ENCODE data around the gene ADNP.

The ADNP gene

DNA sequence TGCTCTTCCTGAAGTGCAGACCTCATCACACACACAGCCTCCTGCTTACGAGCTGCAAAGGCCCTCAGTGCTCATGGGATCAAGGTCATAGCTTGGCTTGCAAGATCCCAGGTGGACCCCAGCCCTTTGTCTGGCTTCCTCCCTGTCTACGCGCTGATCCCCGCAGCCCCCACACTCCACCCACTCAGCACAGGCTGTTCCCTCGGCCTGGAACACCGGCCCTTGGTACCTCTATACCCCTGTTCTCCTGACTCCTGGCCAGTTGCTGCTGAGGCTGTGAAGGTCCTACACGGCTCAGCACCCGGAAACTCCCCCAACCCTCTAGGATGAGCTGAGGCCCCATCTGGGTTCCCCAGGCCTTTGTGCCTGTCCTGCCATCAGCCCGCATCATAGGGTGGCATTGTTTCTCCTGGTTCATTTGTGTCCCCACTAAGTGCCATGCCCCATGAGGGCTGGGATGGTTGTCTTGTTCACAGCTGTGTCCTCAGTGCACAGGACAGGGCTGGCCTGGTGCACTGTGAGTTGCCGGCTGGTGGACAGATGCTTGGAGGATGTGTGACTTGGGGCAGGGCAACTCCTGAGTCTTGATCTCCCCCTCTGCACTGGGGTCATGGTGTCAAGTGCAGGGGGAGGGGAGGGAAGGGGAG lies 57.0 kb downstream of the ADNP start:
- DNase-seq (ENCODE audit: low read depth in 3 of 3, low spot score in 1 of 3) = no peak

DNA sequence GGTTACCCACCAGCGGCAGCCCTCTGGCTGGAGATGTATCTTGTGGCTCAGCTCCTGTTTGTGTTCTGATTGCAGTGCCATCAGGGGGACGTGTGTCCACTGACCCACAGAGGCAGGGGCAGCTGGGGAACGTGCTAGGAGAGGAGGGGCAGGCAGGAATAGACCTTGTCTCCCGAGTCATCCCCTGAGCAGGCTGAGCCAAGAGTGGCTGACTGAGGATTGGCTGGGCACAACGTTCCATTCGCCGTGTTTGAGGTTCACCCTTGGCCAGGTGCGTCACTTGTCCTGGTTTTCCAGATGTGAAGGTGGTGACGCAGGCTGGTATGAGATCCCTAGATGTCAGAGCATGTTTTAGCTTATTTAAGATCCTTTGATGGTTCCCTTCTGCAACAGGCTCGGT lies 57.7 kb downstream of the ADNP start:
- no peak for DNase-seq (ENCODE audit: low read depth in 3 of 3, low spot score in 1 of 3)

DNA sequence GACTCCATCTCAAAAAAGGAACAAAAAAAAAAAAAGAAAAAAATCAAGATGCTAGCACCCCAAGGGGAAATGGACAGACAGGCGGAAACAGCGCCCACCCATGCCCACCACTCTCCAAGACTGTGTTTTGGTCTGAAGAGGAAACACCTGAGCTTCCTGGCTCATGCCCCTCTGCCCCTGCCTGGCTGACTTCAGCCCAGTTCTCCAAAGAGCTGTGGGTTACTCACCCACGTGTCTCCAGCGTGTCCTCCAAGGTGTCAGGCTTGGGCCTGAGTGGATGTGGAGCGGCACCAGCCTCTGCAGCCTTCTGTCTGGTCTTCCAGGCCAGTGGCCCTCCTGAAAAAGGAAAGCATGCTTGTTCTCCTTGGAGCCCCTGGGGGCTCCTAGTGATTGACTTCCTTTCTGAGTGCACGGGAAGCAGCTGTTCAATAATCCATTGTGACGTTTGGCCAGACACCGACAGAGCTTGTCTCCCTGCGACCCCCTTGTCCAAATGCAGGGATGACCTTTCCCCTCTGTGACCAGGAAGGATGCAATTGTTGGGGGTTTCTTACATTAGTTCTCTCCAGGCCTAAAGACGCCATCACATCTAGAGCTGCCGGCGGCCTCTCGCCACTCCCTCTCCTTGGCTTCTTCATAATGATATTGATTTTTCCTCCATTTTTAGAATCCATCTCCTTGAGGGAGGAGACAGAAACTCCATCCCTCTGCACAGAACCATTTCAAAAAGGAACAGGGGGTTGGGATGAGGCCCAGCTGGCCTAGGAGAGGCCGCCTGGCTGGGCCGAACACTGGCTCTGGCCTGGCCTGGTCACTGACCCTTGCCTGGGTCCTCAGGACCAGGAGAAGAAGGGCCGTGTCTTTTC lies 58.4 kb downstream of the ADNP start:
- no peak for DNase-seq (ENCODE audit: low read depth in 3 of 3, low spot score in 1 of 3)

DNA sequence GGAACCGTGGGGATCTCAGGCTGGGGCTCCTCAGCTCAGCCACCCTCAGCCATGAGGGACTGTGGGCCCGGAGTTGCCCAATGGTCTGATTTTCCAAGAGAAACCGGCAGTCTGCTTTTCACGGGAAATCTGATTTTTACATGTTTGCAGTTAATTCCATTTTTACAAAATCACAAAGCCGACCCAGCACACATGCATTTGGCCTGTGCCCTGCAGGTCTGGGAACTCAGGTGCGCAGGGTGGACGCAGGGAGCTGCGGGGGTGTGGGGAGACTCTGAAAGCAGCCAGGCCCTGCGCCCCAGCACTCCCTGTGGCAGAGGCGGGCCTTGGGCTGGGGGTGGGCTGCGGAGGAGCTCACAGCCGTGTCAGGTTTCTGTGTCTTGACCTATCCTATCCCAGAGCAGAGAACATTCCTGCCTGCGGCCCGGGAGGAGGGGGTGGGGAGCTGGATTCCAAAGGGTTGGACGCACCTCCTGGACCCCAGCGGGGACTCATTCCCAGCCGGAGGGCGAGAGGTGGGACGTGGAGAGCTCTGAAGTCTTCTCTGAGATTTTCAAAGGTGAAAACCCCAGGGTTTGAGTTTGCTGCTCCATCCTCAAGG lies 60.6 kb downstream of the ADNP start:
- DNase-seq (ENCODE audit: low read depth in 3 of 3, low spot score in 1 of 3) = no peak

DNA sequence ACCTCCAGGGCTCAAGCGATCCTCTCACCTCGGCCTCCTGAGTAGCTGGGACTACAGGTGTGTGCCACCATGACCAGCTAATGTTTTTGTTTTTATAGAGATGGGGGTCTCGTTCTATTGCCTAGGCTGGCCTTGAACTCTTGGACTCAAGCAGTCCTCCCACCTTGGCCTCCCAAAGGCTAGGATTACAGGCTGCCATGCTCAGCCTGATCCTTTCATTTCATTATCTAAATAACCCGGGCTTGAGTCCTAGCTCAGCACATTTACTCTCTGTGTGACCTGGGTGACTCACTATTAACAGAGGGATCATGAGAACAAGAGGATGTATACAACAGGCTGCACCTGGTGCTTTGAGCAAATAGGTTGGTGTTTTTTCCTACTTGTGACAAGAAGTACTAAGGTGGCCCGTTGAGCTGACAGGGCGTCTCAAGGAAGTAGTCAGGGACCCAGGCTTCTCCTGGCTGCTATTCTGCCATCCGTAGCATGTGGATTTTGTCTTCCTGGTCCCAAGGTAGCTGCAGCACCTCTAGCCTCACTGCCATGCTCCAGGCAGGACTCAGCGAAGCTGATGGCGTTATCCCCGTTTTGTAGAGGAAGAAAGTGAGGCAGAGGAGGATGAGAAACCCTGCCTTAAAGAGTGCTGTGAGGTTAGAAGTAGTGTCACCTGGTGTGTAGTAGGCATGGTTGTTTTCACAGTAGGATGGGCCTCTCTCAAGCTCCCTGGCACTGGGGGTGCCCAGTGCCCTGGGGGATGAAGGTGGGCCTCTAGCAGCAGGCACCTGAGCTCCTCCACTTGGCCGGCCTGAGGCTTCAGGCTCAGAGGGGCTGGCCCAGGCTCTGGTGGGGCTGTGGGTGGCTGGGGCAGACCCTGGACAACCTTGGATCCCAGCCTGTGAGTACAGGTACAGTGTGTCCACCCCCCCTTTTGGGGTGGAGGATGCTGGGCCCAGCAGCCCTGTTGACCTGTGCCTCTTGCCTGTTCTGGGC lies 62.4 kb downstream of the ADNP start:
- DNase-seq (ENCODE audit: low read depth in 3 of 3, low spot score in 1 of 3) = no peak

DNA sequence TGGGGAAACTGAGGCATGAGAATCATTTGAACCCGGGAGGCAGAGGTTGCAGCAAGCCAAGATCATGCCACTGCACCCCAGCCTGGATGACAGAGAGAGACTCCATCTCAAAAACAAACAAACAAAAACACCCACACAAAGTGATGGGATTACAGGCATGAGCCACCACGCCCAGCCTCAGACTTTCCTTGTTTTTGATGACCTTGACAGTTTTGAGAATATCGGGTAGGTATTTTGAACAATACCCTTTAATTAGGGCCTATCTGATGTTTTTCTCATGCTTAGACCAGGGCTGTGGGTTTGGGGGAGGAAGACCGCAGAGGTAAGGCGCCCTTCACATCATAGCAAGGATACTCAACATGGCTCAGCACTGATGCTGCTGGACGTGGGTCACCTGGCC lies 63.4 kb downstream of the ADNP start:
- no peak for DNase-seq (ENCODE audit: low read depth in 3 of 3, low spot score in 1 of 3)

DNA sequence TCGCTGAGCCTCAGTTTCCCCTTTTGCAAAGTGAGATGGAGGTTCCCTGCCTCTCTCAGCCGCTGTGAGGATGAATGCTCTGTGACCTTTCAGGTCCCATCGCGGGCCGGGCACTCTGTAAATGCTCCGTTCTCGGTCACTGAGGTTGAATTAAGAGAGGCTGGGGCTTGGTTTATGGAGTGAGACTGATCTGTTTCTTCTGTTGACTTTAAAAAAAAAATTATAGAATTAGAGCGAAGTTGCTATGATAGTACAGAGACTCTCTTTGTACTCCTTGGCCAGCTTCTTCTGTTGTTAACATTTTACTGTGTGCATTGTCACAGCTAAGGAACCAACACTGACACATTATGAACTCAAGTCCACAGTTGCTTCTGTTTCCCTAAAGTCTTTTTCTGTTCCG lies 64.4 kb downstream of the ADNP start:
- DNase-seq (ENCODE audit: low read depth in 3 of 3, low spot score in 1 of 3) = no peak

DNA sequence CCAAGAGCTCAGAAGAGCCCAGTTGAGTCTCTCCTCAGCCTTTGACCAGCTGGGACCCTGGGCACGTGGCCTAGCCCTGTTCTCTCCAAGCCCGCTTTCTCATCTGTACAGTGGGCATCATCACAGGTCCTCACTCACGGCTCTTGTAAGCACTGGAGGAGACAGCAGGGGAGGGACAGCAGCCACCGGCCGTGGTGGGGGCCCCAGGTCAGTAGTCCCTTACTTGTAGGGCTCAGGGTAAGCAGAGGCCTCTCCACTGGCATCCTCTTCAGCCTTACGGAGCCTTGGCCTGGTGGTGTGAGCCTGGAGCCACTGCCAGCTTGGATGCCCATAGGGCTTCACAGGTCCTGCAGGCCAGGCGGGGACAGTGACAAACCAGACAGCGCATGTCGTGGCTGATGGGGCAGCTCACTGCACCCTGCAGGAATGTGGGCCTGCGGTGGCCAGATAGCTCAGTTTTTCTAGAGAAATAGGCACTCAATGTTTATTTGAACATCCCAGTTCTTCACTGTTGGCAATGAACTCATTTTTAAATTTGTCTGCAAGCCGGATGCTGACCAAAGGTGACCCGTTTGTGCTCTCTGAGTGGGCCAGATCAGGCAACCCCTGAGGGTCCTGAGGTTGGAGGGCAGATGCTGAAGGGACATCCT lies 65.1 kb downstream of the ADNP start:
- no peak for DNase-seq (ENCODE audit: low read depth in 3 of 3, low spot score in 1 of 3)

DNA sequence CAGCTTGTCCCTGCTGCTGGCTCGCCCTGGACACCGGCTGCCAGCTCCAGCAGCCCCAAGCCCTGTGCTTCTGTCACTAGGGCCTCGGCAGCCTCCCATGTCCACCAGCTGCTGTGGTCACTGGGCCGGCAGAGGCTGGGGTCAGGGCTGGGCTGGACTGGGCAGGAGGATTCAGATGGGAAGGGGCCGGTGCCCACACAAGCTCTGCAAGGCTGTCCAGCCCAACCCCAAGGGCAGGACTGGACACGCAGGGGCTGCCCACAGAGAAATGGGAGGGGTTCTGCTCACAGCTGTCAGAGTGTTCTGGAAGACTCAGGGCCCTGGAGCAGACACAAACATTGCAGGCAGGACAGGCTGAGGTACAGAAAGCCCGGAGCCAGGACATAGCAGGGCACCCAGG lies 65.6 kb downstream of the ADNP start:
- no peak for DNase-seq (ENCODE audit: low read depth in 3 of 3, low spot score in 1 of 3)

DNA sequence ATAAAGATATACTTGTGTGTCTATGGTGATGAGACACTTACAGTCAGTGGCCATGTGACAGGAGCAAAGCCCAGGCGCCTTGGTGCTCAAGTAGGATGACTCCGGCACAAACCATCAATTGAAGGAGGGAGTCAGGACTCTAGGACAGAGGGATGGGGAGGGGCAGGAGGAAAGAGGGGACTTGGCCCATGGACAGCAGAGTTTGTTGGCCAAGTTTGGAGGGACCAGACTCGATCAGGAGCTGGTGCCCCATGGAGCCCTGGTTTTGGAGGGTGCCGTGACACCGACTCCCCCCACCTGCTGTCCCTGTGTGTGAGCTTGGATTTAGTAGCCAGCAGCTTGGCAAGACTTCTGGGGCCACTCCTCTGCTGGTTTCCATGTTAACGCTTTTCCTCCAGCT lies 66.1 kb downstream of the ADNP start:
- DNase-seq (ENCODE audit: low read depth in 3 of 3, low spot score in 1 of 3) = no peak

DNA sequence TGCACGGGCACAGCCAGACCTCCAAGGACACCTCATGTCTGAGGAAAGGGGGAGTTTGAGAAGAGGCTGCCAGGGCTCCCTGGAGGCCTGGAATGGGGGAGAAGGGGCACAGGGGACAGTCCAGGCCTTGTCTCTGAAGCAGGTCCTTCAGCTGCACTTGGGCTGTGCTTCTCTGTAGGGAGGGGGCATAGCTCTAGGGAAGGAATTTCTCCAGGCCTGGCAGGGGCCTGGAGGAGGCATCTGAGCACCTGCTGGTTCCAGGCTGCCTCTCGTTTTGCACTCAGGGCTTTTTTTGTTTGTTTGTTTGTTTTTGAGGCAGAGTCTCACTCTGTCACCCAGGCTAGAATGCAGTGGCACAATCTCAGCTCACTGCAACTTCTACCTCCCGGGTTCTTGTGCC lies 68.7 kb downstream of the ADNP start:
- DNase-seq (ENCODE audit: low read depth in 3 of 3, low spot score in 1 of 3) = no peak

DNA sequence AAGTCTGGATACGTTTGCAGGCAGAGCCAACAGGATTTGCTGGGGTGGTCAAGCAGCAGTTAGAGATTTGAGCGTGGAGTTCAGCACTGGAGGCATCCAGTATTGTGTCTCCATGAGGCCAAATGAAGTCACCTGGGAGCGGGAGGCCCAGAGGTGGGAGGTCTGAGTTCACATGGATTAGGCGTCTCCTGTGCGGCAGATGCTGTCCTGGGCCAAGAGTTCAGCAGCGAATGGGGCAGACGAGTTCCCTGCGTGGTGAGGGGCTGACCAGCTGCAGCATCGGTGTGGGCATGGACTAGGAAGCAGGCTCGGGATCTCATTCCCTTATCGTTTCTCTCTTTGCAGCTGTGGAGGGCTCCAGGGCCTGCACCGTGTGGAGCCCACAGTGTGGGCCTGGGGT lies 70.2 kb downstream of the ADNP start:
- DNase-seq (ENCODE audit: low read depth in 3 of 3, low spot score in 1 of 3) = no peak

DNA sequence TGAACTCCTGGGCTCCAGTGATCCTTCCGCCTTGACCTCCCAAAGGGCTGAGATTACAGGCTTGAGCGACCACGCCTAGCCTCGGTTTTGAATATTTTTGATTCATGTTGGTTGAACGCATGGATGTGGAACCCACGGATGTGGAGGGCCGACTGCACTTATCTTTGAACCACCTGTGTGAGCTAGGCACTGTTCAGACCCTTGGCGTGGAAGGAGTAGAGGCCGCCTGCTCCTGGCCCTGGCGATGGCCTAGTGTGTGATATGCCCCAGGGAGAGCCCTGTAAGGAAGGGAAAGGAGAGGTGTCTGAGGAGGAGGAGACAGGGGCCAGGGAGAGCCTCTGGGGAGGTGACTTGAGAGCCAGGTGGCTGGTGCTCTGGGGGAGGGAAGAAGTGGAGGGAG lies 72.1 kb downstream of the ADNP start:
- DNase-seq (ENCODE audit: low read depth in 3 of 3, low spot score in 1 of 3) = no peak

DNA sequence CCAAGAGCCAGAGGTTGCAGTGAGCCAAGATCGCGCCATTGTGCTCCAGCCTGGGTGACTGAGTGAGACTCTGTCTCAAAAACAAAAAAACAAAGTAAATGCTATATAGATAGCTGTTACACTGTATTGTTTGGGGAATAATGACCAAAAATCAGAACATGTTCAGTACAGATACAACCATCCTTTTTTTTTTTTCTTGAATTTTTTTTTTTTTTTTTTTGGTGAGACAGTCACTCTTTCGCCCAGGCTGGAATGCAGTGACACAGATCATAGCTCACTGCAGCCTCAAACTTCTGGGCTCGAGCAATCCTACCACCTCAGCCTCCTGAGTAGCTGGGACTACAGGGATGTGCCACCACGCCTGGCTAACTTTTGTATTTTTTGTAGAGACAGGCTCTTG lies 72.7 kb downstream of the ADNP start:
- no peak for DNase-seq (ENCODE audit: low read depth in 3 of 3, low spot score in 1 of 3)

DNA sequence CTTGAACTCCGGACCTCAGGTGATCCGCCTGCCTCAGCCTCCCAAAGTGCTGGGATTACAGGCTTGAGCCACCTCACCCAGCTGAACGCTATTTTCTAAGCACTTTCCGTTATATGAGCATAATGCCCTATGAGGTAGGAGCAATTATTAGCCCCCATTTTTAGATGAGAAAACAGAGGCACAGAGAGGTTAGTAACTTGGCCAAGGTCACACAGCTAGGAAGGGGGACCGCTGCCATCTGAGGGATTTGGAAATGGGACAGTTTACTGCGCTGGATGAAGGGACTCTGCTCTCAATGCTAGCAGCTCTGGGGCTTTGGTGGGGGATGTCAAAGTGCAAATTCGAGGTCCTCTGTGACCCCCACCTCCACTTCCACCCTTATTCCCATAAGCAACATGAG lies 73.9 kb downstream of the ADNP start:
- DNase-seq (ENCODE audit: low read depth in 3 of 3, low spot score in 1 of 3) = no peak

DNA sequence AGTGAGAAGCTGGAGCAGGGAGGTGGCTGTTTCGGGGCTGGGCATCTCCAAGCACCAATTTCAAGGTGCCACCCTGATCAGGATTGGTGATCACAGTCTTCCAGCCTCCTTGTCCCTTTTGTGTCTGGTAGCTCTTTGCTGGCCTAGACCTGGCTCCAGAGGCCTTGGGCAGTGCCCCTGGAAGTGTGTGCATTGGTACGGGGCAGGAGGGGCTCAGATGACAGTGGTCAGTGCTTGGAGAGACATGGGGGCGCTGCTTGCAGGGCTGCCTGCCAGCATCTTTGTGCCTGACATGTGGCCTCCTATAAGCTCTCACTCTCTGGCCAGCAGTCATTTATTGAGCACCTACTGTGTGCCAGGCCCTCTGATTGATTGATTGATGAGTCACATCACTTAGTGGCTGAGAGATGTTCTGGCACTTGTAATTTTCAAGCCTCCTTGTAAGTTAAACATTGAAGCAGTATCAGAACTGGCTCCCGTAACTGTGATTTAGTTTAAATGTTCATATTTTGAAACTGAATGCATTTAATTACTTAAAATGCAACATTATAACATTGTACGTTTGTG lies 74.7 kb downstream of the ADNP start:
- no peak for DNase-seq (ENCODE audit: low read depth in 3 of 3, low spot score in 1 of 3)

DNA sequence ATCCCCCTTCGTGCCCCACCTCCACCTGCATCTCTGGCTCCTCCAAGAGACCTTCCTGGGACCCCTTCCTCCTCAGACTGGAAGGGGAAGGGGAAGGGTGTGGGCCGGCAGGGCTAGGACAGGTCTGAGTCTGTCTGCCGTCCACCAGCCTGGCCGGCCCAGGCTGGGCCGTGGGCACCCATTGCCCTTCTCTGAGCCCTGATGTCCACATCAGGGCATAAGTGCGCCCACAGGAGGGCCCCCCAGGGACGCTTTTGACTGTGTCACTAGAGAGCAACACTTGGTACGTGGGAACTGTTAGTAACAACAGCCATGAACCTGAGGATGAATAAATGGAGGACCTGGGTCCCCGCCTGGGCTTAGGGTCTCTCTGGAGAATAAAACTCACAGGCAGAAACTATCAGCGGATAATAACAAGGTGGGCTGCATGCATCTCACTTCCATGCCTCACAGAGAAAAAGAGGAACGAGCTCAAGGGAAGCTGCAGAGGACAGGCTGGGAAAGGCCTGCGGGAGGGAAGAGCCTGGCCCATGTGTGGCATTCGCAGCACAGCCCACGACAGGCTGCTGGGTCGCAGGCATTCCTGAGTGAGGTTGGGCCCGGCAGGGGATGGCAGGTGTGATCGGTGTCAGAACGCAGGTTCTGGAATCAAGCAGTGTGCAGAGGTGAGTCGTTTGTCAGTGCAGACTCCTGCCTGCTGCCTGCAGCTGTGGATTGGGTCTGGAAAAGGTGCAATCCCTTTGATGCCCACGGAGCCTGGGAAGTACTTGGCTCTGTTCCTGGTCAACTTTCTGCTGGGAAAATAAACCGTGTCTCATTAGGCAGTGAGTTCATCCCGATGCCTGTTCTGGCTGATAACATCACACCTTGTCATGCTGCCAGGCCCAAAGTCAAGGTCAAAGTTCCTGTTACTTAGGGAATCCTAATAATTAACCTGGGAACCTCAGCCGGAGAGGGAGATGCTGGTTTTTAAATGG lies 75.5 kb downstream of the ADNP start:
- DNase-seq (ENCODE audit: low read depth in 3 of 3, low spot score in 1 of 3) = no peak

DNA sequence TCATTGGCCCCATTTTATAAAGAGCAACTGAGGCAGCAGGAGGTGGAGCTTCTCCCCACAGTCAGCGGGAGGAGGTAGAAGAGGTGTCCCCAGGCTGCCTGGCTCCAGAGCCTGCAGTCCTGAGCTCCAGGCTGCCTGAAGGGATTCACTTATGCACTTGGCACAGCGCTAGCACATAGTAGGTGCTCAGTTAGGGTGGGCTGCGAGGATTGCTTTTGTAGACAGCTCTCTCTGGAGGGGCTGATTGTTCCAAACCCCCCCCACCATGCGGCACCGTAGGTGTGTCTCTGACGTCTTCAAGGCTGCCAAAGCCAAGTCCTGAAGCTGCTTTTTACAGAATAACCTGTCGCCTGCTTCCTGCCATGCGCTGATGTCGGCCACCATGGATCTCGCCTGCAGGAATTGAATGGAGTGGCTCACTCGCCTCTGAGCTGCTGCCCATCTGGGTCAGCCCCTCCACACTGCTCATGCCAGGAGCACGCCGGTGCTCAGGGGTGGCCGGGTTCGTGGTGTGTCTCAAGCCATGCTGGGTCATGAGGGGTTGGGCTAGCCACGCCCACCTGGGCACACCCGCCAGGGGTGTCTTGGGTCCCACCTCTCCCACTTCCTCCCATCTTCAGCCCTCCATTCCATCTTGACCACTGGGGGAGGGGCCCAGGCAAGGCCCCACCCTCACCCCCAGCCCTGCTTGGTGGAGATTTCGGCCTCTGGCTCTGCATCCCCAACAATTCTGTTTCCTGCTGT lies 76.6 kb downstream of the ADNP start:
- no peak for DNase-seq (ENCODE audit: low read depth in 3 of 3, low spot score in 1 of 3)

DNA sequence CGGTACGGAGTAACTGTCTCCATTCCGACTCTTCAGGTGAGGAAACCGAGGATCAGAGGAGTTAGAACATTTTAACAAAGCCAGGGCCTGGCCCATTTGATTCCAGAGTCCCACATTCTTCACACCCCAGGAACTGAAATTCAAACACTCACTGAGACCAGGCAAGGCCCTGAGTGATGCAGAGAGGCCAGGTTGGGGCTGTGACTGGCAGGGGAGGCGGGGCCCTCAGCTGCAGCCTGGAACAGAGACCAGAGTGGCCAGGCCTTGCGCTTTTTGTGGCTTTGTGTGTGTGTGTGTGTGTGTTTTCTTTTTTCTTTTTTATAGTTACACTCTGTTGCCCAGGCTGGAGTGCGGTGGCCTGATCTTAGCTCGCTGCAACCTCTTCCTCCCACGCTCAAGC lies 79.2 kb downstream of the ADNP start:
- no peak for DNase-seq (ENCODE audit: low read depth in 3 of 3, low spot score in 1 of 3)
